ENCODE results near the gene ATP6V1B1.
A peak's percentile ranks its signal among the peaks of the same experiment; 100 is the strongest.

ATP6V1B1 gene

GRCh38 chr2:70902067-70902442 lies 33.6 kb upstream of the ATP6V1B1 start:
- DNase-seq, result no peak

- no peak for DNase-seq
These were observed 33.1 kb upstream of the ATP6V1B1 start for GRCh38 chr2:70902579-70902978.

GRCh38 chr2:70903171-70903570 lies 32.5 kb upstream of the ATP6V1B1 start:
- DNase-seq, result no peak

DNA sequence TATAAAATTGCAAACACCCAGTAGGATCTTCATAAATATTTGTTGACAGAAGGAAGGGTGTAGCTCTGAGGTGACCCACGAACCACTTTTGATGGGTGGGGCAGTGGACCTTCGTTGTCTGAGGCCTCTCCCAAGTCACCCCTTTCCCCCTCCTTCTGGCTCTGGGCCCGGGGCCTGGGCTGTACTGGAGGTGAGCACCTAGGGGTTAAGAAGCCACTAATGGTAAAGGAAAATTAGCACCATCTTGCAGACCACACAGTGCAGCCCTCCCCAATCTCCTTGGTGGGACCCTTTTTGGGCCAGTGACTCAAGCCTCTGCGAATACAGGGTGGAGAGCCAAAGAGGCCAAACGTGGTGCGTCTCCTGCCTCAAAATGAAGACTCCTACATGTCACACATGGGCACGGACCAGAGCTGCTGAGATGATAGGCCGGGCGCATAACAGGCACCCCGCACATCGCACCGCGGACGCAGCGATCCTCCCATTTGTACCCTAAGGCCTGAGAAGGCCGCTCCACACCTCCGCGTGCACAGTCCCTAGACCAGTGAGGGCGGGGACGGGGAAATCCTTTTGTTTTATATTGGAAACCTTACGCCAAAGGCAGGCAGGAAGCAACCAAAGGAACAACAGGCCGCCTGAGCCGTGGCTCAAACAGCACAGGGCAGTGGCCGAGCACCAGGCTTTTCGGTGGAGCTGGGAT lies 31.9 kb upstream of the ATP6V1B1 start:
- no peak for DNase-seq

- DNase-seq, result no peak
These were observed 31.1 kb upstream of the ATP6V1B1 start for GRCh38 chr2:70904371-70905216.

DNA sequence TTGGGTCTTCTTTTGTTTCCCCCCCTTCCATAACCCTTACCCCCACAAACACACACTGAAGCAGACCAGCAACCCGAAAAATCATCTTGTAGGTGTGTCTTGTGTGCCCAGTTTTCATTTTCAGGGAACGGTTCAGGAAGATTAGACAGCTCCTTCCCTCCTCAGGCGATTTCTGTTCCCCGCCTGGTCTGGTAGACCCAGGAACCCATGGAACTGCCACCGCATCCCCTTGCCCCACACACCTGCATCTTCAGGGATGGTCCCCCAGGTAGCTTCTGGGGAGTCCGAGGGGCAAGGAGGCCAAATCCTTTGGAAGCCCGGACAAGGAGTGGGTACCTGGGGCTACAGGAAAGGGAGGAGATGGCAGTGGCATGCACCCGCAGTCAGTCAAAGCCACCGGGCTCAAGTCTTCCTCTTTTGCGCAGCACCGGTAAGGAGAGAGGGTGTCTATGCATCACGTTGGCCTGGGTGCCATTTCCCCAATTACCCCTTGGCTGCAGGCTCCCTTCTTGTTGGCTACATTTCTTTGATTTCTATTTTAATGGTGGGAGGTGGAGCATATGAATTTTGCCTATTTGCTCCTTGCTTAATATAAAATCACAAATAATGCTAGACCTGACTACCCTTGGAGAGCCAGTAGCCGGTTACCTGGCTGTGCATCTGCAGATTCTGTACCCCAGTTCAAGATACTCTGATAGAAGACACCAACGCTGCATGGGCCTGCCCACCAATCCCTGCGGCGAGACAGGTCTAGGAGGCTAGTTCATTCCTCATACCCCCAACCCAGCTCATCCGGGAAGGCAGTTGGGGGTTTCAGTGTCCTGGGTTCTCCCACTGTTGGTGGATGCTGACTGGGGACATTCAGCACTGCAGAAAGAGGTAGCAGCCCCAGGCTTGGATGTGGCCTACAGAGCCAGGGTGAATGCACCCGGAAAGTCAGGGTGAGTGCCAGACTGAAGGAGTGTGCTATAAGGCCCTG lies 30.0 kb upstream of the ATP6V1B1 start:
- DNase-seq, result no peak

- no peak for DNase-seq
These were observed 29.2 kb upstream of the ATP6V1B1 start for GRCh38 chr2:70906439-70907005.

DNA sequence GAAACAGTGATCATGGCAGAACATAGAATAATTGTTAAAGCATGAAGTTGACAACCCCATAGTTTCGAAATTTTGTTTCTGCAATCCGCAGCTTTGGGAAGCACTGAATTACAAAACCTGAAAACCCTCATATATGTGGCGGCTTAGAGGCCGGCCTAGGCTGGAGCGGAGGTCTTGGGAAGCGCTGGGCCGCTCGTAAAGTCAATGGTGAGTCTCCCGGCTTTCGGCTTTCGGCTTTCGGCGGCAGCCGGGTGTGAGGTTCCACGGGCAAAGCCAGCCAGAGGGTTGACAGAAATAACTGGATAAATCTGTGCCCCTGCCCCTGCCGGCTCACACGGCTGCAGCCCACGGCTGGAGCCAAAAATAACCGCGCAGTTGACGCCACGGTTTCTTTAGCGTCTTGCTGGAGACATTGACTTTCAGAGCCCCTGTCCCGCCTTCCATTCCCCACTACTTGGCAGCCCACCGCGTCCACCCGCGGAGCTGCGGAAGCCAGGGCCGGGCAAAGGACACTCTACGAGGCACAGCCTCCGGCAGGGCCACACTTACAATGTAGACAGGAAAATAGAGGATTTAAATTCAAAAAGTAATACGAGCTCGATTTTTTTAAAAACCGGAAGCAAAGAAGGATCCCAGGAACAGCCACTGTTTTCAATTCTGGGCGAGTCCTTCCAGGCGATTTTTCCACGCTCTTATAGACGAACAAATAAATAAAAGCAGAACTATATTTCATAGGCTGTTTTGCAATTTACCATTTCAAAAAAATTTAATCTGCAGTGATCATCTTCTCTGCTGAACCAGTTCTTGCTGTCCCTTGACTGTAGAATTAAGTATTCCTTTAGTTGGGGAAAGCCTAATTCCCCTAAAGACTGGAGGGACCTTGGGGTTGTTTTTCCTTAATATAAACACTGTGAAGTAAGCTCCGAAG lies 28.3 kb upstream of the ATP6V1B1 start:
- no peak for DNase-seq

DNA sequence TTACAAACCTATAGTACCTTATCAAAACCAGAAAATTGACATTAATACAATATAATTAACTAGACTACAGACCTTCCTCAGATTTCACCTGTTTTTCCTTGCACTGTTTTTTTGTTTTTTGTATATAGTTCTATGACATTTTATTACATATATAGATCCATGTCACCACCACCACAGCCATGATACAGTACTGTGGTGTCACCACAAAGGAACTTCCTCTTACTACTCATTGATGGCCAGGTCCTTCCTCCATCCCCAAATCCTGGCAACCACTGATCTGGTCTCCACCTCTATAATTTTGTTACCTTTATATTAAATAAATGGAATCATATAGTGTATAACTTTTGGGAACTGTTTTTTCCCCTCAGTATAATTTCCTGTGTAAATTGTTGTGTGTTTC lies 19.4 kb upstream of the ATP6V1B1 start:
- no peak for DNase-seq

GRCh38 chr2:70918016-70918415 lies 17.7 kb upstream of the ATP6V1B1 start:
- DNase-seq, result no peak

DNA sequence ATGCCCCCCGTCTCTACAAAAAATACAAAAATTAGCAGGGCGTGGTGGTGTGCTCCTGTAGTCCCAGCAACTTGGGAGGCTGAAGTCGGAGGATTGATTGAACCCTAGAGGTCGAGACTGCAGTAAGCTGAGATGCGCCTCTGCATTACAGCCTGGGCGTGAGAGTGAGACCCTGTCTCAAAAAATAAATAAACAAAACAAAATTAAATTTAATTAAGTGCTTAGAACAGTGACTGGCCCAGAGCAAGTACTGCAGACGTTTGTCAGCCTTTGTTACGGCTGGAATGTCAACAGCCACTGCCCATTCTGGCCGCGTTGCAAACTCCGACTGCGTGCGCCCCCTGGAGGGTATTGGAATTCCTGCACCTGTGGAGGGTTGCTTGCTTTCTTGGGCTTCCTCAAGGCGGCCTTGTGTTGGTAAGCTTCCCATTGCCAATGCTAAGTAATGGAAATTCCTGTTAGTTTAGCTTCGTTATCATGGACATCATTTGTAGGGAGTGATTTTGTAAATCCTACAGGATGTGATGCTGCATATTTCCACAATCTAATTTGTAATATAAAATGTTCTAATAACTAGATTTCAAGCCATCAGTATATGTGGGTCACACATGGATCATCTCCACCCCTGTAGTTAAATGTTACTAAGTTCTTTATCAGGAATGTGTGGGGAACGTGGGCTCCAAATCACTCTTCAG lies 15.9 kb upstream of the ATP6V1B1 start:
- peak; percentile 60 for DNase-seq

- no peak for DNase-seq
These were observed 15.4 kb upstream of the ATP6V1B1 start for GRCh38 chr2:70920367-70920715.

DNA sequence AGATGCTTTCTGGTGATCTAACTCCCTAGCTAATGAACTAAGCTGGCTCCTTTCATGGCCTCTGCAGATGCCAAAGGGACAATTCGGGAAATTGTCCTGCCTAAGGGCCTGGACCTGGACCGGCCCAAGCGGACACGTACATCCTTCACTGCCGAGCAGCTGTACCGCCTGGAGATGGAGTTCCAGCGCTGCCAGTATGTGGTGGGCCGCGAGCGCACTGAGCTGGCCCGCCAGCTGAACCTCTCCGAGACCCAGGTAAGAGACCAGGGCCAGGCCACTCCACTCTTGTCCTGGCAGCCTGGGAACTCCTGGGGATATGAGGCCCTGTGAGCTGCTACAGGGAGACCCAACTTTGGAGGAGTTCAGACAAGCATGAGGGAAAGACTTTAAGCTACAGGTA lies 14.7 kb upstream of the ATP6V1B1 start:
- no peak for DNase-seq

DNA sequence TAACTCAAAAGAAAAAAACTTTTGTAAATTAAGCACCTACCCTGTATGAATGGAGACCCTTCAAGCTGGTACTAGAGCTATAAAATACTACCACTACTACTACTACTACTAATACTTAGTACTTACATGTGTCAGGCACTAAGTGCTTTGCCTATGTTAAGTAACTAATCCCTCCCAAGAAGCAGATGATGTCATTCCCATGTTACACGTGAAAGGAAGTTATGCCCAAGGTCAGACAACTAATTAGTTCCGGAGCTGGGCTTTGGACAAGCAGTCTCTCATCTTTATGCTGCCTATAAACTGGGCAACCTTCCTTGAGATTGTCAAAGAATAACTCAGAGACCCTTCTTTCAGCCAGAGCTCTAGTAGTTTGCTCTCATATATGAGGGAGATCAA lies 13.9 kb upstream of the ATP6V1B1 start:
- no peak for DNase-seq

DNA sequence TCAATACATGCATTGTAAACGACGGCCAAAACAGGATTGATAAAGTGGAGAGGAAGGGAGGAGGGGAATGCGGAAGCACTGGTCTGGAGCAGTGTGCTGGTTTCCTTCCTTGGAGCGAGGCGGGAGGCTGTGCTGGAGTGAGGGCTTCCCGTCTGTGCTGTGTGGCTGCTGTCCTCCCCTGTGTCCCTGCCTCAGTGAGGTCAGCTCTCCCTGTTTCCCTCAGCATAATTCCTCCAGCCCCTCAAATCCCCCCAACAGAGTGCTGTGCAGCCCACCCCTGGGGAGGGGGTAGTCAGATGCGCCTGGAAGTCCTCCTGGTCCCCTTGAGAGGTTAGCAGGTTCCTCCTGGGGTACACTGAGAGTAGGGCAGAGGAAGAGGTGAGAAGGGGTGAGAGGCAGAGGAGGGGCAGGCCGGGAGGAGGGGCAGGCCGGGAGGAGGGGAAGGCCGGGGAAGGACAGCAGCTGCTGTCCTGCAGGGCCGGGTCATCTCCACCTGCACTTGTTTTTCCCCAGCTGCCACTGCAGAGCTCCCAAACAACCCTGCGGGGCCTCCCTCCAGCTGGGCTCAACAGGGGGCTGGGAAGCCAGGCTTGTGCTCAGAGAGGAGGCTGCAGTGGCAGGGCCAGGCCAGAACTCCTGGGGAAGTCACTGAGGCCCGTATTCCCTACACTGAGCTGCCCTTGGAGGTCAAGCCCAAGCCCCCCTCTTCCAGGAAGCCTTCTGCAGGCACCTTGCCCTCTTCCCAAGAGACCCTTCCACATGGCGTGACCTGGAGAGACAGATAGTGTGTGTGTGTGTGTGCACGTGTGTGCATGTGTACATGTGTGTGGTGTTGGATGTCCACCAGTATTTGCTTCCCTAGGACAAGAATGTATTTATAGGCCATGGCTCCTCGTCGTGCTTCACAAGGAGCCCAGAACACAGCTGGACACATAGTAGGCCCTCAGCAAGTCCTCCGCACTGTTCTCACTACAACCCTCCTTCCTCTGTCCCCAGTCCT lies 13.2 kb upstream of the ATP6V1B1 start:
- DNase-seq, result peak; percentile 58

DNA sequence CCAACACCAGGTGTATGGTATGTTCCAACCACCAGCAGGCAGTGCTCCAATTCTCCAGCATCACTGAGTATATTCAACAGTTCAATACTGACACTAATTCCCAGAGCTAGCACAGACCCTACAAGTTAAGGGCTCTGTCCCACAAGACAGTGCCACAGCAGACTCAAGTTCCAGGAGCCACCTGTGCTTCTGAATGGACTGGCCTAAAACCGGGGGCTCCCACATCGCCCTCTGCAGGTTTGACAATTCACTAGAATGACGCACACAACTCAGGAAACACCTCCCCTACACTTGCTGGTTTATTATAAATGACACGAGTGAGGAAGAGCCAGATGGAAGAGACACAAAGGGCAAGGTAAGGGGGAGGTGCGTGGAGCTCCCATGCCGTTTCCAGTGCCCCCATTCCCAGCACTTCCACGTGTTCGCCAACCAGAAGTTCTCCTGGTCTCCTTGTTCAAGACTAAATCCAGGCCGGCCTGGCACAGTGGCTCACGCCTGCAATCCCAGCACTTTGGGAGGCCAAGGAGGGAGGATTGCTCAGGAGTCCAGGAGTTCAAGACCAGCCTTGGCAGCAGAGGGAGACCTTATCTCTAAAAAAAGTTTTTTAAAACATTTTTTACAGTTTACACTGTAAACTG lies 12.2 kb upstream of the ATP6V1B1 start:
- no peak for DNase-seq

- DNase-seq, result no peak
These were observed 9.7 kb upstream of the ATP6V1B1 start for GRCh38 chr2:70926042-70926441.

DNA sequence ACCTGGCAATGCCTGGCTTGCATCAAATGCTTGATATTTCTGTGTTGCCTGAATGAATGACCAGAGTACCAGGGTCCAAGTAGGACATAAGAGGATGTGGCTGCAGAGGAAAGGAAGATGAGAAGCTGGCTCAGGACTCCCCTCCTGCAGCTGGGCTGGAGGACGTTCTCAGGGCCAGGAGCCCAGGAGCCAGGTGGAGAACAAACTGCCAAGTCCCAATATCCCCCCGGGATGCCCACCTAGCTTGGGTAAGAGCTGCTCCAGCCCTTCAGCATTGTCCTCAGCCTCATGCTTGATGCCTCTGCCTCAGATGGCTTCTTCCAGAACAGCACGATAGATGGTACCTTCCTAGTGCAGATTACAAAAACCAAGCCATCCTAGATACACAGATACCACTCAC lies 8.6 kb upstream of the ATP6V1B1 start:
- no peak for DNase-seq

GRCh38 chr2:70927641-70928040 lies 8.1 kb upstream of the ATP6V1B1 start:
- DNase-seq, result no peak
